Mucosa of gallbladder (tissue), 1 donor: ENCODE measurements around the gene ISOC2. TPM values are rescaled to one million over a fixed set of nuclear protein-coding genes. Genes with fewer than 3 reads are reported as not detected.

ENCODE experiments used
- DNase-seq: peaks from one replicate; pipeline ENCODE4 v3.0.0-alpha.2; 2020; ENCODE audit warnings: low spot score
- total RNA-seq: library from RNA; stranded (reverse); gene quantifications from one replicate; pipeline ENCODE4 v1.2.1, GENCODE V29; 2021
- donor health status: DM: no; HTN: no; CAD: no.

Gene ISOC2
- total RNA-seq, 1 donor from 2014 or later, result 53.5 TPM

- no peak for DNase-seq
Observed at GRCh38 chr19:55489711-55490477, 28.5 kb upstream of the ISOC2 start.

- no peak for DNase-seq
Observed at GRCh38 chr19:55488986-55489710, 27.7 kb upstream of the ISOC2 start.

- no peak for DNase-seq
Observed at GRCh38 chr19:55487924-55488687, 26.7 kb upstream of the ISOC2 start, which contains the start of gene SSC5D. TSS of gene SSC5D (plus strand) at chr19:55488436. CDS start at chr19:55488590, 154 bp downstream.

- DNase-seq, result peak; percentile 70
Observed at GRCh38 chr19:55486971-55487923, 25.8 kb upstream of the ISOC2 start.

- no peak for DNase-seq
Observed at GRCh38 chr19:55486043-55486970, 24.9 kb upstream of the ISOC2 start.

GRCh38 chr19:55485439-55486011 lies 24.1 kb upstream of the ISOC2 start:
- no peak for DNase-seq

- peak; percentile 38 for DNase-seq
Observed at GRCh38 chr19:55484593-55485438, 23.4 kb upstream of the ISOC2 start, which contains the start of gene NAT14. TSS of gene NAT14 (plus strand) at chr19:55485188. CDS start at chr19:55485709, 521 bp downstream.

- no peak for DNase-seq
Observed at GRCh38 chr19:55483706-55484592, 22.5 kb upstream of the ISOC2 start.

GRCh38 chr19:55482967-55483705 lies 21.7 kb upstream of the ISOC2 start:
- no peak for DNase-seq

GRCh38 chr19:55482156-55482961 lies 20.9 kb upstream of the ISOC2 start:
- no peak for DNase-seq

- DNase-seq, result no peak
Observed at GRCh38 chr19:55481794-55482155, 20.3 kb upstream of the ISOC2 start.

- DNase-seq, result no peak
Observed at GRCh38 chr19:55481148-55481793, 19.8 kb upstream of the ISOC2 start.

GRCh38 chr19:55479451-55480230 lies 18.2 kb upstream of the ISOC2 start:
- no peak for DNase-seq

- no peak for DNase-seq
Observed at GRCh38 chr19:55479045-55479444, 17.6 kb upstream of the ISOC2 start.

GRCh38 chr19:55478364-55478763 lies 16.9 kb upstream of the ISOC2 start:
- no peak for DNase-seq
